PC-3 (cell line): ENCODE measurements around the gene TTC7B.

Experiments
- EZH2 ChIP-seq: fragments of 300-600 bp; sonication (generic); IDR thresholded peaks from one replicate; pipeline ENCODE4 v1.6.1; 2017; ENCODE audit warnings: antibody characterized with exemption, mild to moderate bottlenecking, low read length; ENCODE audit not compliant: unreplicated experiment
- EZH2phosphoT487 ChIP-seq: fragments of 300-600 bp; sonication (generic); IDR thresholded peaks from 2 replicates; pipeline ENCODE4 v1.6.1; 2018; ENCODE audit warnings: mild to moderate bottlenecking, antibody characterized with exemption, low read length, borderline replicate concordance
- TF ChIP-seq, protein P1 (sequence below): fragments of 300-600 bp; sonication (generic); conservative IDR thresholded peaks from 2 replicates; pipeline ENCODE4 v1.5.1; 2017; ENCODE audit warnings: antibody characterized with exemption, low read depth, mild to moderate bottlenecking, low read length

- TF ChIP-seq, protein P1, sequence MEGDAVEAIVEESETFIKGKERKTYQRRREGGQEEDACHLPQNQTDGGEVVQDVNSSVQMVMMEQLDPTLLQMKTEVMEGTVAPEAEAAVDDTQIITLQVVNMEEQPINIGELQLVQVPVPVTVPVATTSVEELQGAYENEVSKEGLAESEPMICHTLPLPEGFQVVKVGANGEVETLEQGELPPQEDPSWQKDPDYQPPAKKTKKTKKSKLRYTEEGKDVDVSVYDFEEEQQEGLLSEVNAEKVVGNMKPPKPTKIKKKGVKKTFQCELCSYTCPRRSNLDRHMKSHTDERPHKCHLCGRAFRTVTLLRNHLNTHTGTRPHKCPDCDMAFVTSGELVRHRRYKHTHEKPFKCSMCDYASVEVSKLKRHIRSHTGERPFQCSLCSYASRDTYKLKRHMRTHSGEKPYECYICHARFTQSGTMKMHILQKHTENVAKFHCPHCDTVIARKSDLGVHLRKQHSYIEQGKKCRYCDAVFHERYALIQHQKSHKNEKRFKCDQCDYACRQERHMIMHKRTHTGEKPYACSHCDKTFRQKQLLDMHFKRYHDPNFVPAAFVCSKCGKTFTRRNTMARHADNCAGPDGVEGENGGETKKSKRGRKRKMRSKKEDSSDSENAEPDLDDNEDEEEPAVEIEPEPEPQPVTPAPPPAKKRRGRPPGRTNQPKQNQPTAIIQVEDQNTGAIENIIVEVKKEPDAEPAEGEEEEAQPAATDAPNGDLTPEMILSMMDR: no peak
- no peak for TF ChIP-seq EZH2
- no peak for TF ChIP-seq EZH2phosphoT487
Observed at GRCh38 chr14:90545382-90545781, 270.8 kb downstream of the TTC7B start.
